Erythroblast (primary cell): Measurements from ENCODE around the gene SYNJ2.

Experiments
- DNase-seq, 2 experiments: peaks; one replicate each; lab custom pipeline; 2025; lab: John Stamatoyannopoulos, UW
- GATA1 ChIP-seq: IDR thresholded peaks from 2 replicates; pipeline ENCODE4 v1.6.1; 2011; ENCODE audit warnings: low read depth, mild to moderate bottlenecking, control low read depth, low read length, moderate library complexity
- POLR2A ChIP-seq: IDR thresholded peaks from 2 replicates; pipeline ENCODE4 v1.6.1; 2011; ENCODE audit warnings: mild to moderate bottlenecking, low read length

SYNJ2 gene

DNA sequence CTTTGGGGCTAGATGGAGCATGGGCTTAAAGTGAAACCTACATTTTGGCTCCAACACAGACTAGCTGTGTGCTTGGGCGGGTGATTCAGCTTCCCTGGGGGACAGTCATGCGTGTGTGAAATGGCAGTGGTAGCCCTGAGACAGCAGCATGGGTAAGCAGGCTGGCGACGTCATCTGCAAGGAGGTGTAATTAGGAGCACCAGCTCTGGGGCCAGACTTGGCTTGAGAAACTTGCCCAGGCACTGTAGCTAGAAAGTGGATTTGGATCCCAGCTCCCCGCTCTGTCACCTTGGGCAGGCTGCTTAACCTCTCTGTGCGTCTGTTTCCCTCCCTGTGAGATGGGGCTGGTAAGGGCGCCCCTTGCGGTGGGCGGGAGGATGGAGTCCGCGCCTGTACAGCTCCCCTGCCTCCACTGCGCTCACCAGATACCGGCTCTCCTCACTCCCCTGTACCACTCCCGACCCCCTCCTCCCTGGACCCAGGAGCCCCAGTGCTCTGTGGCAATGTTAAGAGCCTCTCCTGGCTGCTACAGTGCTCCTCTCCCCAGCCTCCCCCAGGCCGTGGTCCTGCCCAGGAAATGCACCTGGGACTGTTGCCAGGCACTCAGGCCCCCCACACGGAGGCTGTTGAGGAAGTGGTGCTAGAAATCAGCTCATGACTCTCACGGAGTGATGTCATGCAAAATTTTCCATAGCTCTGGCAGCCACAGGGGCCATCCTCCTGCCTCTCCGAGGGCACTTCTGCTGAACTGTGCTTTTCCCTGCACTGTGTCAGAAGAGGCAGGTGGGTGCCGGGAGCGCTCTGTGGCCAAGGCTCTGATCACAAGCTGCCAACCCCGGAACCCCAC, 44.6 kb downstream of the SYNJ2 start:
- no peak for TF ChIP-seq GATA1
- TF ChIP-seq POLR2A: peak; percentile 56
- peak; percentile 49 to 82 for DNase-seq

DNA sequence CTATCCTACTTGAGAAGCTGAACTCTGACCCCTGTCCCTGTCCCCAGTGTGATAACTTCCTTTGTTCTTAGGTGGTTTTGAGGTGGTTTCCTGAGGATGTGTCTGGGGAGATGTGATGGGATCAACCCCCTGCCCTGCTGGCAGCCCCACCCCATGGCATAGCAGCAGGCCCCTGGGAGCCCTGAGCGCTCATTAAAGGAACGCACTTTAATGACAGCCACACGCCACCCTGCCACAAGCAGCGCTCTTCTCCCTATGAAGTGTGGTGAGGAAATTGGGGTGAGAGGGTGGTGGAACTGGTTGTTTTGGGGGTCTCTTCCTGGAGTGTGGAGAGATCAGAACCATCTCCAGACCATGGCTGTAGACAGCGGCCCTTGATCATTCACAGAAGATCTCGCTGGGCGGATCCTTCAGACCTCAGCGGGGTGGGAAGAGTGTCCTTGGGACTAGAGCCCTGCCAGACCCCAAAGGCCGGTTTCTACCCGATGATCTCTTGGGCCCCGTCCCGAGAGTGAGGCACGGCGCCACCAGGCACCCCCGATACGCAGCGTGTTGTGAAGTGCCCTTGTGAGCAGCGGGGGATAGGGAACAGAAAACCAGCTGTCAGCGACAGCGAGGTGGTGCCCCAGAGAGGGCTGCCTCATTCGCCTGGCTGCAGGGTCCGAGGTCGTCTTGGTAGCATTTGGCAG, 45.4 kb downstream of the SYNJ2 start:
- TF ChIP-seq GATA1 (no peak), POLR2A (peak; percentile 17)
- no peak for DNase-seq

DNA sequence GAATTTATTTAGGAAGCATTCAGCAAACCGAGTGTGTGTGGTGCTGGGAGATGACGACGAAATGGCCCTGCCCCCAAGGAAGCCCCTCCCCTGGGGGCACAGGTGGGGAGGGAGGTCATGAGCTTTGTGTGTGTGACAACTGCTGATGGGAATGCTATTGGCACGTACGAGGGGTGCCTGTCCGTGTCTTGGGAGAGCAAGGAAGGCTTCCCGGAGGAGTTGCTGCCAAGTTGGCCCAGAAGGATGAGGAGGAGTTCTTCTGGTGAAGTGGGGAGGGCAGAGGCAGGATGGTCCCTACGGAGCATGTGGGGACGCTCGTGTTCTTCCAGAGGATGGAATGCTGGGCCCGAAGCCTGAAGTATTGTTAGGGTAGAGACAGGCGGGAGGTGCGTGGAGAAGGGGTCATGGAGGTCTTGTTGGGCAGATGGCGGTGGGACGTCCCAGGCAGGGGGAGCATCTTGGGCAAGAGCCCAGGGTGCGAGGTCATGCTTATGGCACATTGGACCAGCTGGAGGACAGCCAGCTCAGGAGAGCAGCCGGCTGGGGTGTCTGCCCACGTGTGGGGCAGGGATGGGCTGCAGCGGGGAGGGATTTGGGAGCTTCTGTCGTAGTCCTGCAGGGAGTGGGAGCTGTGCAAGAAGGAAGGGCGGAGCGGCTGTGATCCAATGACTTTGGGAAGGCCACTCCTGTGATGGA, 46.1 kb downstream of the SYNJ2 start:
- DNase-seq: no peak
- no peak for TF ChIP-seq GATA1
- TF ChIP-seq POLR2A: no peak

DNA sequence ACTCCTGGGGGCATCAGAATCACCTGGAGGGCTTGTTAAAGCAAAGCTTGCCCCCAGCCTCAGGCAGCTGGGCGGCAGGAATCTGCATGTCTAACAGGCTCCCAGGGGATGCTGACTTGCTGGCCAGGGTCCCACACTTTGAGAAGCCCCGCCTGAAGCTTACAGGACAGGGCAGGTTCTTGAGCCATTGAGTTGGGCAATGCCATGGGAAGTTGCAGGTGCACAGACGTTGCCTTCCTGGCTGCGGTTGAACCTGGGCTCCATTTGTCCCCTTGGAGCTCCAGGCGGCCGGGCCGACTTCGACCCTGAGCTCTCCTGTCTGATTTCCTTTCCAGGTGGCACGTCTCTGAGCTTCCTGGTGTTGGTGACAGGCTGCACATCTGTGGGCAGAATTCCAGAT, 46.8 kb downstream of the SYNJ2 start:
- TF ChIP-seq POLR2A: no peak
- TF ChIP-seq GATA1: no peak
- no peak for DNase-seq

DNA sequence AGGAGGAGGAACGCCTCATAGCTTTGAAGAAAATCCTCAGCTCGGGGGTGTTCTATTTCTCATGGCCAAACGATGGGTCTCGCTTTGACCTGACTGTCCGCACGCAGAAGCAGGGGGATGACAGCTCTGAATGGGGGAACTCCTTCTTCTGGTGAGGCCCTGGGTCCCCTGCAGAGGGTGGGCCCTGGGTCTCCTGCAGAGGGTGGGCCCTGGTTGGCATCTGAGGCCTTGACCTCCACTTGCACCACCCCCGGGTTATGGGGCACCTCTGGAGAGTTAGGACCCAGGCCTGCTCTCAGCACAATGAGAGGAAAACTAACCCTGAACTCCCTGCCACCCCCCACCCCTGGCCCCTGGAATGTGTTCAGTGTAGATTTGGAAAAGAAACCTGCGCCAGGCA, 47.2 kb downstream of the SYNJ2 start:
- DNase-seq: no peak
- no peak for TF ChIP-seq POLR2A

DNA sequence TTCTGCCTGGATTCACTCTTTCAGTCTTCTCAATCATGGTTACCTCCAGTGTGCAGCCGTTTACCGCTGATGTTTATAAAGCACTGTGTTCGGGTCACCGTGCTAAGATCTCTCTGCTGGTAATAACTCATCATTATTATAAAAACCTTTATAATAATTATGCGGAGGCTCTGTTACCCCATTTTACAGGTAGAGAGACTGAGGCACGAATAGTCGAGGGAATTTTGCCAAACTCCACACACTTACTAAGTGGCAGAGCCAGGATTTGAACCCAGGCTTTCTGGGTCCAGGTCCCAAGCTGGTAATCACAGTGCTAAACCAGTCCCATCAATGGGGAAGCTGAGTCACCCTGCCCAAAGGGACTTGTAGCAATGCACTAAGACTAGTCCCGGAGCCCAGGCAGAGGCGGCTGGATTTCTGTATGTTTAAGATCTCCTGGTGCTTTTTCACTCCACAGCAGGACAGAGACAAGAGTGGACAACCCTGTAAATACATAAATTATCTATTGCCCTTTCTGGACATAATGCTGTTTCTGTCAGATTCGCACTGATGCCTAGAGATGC, 48.1 kb downstream of the SYNJ2 start:
- TF ChIP-seq GATA1 (no peak), POLR2A (no peak)
- peak in 1 of 2 experiments; percentile 31 for DNase-seq

DNA sequence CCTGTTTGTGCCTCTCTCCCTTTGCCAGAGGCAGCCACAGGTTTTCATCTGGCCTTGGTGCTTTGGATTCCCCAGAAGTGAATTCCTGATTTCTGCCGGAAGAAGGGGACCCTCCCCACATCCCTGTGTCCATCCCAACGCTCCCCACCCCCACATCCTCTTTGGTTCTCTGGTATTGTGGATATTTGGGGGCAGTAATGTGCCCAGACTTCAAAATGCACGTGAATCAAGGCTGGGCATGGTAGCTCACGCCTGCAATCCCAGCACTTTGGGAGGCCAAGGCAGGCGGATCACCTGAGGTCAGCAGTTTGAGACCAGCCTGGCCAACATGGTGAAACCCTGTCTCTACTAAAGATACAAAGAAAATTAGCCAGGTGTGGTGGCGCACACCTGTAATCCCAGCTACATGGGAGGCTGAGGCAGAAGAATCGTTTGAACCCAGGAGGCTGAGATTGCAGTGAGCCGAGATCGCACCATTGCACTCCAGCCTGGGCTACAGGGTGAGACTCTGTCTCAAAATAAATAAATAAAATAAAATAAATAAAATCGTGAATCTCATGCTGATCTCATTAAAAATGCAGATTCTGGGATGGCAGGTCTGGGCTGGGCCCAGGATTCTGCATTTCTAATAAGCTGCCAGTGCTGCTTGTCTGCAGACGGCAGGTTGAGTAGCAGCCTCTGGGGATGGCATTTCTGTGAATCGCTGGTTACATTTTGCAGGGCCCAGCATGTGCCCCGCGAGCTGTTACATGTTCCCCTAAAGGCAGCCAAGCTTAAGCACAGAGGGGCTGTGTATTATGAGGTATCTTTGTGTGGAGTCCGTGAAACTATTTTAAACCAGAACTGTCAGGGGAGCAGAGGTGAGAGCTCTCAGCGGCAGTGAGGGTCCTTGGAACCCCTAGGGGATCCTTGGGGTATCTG, 49.0 kb downstream of the SYNJ2 start:
- DNase-seq: no peak
- no peak for TF ChIP-seq GATA1
- TF ChIP-seq POLR2A: no peak

DNA sequence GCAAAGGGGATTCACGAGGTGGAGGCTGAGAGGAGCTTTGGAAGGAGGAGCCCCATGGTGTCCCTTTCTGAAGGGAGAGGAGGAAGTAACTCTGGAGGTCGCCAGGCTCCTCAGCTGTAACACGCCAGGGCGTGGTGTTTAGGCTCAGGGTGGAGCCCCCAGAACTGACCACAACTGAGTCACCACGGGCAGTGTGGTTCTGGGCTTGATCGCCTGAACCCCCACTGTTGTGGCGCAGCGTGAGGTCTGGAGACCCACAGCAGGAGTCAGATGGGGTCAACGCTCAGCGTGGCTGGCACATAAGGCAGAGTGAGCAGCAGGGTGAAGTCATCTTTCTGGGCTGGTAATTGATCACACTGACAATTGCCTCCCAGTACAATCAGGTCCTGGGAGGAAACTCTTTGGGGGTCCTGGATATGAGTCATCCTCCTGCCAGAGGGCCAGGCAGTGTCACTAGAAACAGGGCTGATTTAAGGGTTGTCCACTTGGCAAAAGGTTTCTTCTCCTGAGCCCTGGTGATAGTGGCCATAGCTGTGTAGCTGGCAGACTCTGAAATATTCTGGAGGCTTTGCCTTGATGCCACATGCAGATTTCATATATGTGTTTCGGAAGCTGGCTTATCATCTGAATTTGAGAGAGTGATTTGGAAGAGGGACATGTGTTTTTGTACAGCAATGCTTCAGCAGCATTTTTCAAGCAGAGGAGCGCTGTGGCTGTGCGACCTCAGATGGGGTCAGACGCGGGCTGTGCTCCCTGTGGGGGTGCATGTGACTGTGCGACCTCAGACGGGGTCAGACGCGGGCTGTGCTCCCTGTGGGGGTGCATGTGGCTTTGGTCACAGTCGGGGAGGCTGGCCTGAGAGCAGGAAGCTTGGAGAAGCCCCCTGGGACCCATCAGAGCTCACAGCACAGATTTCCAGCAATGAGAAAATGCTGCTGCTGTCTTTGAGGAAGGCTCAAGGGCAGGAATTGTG, 50.0 kb downstream of the SYNJ2 start:
- peak; percentile 44 to 51 for DNase-seq
- TF ChIP-seq GATA1 (no peak), POLR2A (peak; percentile 36)

DNA sequence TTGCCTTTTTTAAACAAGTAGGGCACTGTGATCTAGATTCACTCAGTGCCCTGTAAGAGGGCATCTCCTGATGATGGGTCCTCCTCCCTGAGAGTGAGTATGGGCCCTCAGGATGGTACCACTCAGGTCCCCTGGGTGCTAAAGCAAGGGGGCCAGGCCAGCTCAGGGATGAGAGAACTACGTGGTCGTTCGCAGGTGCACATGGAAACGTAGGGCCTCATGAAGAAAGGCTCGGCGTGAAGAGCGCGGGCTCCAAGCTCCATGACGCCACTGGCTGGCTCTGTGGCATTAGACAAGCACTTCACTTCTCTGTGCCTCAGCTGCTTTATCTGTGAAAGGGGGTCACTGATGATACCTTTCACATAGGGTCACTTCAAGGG, 50.7 kb downstream of the SYNJ2 start:
- no peak for DNase-seq
- TF ChIP-seq GATA1: no peak

DNA sequence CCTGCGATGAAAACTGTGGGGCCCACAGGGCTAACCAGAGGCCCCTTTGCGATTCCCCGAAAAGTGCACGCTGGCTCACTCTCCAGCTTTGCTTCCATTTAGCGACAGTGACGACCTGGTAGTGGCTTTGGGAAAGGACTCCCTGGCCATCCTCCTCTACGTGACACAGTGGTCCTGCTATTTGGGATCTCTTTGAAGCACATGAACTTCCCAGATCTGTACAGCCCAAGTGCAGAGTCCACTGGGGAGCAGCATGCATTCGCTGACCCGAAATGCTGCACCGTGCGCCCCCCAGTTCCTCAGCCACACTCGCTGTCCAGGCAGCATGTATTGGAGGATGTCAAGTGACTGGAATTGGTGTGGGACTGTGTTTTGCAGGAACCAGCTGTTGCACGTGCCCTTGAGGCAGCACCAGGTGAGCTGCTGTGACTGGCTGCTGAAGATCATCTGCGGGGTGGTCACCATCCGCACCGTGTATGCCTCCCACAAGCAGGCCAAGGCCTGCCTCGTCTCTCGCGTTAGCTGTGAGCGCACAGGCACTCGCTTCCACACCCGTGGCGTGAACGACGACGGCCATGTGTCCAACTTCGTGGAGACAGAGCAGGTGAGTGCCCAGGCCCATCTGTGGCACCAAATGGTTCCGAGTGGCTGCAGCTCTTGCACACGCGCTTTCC, 51.6 kb downstream of the SYNJ2 start:
- TF ChIP-seq GATA1 (no peak), POLR2A (no peak)
- no peak for DNase-seq
